HepG2 (cell line): ENCODE results near the gene COL4A2. TPM values are rescaled to one million over a fixed set of nuclear protein-coding genes. Genes with fewer than 3 reads are reported as not detected.

ENCODE experiments used
- ERF ChIP-seq: IDR thresholded peaks from 2 replicates; pipeline ENCODE4 v1.6.1; 2018; ENCODE audit warnings: missing biosample characterization, missing genetic modification reagents
- JUNB ChIP-seq: sonication (generic); formaldehyde crosslinking; IDR thresholded peaks from 2 replicates; pipeline ENCODE4 v1.8.0; 2022; ENCODE audit warnings: missing genetic modification reagents, mild to moderate bottlenecking, borderline replicate concordance
- RBM22 ChIP-seq: fragments of 200-400 bp; formaldehyde crosslinking; optimal IDR thresholded peaks from 2 replicates; pipeline ENCODE3; 2017; ENCODE audit warnings: mild to moderate bottlenecking, low read length, moderate library complexity
- ZBTB21 ChIP-seq: sonication (generic); formaldehyde crosslinking; IDR thresholded peaks from 2 replicates; pipeline ENCODE4 v1.4.0; 2020; ENCODE audit warnings: missing genetic modification reagents
- ZBTB3 ChIP-seq: sonication (generic); formaldehyde crosslinking; IDR thresholded peaks from 2 replicates; pipeline ENCODE4 v1.4.0; 2020; ENCODE audit warnings: low read depth, mild to moderate bottlenecking, moderate library complexity, missing genetic modification reagents, borderline replicate concordance
- ZNF205 ChIP-seq: IDR thresholded peaks from 2 replicates; pipeline ENCODE4 v1.6.1; 2018; ENCODE audit warnings: missing biosample characterization, missing genetic modification reagents
- ZNF772 ChIP-seq: sonication (generic); formaldehyde crosslinking; IDR thresholded peaks from 2 replicates; pipeline ENCODE4 v1.5.0; 2020; ENCODE audit warnings: mild to moderate bottlenecking, missing genetic modification reagents
- polyA plus RNA-seq, 8 experiments: library from polyadenylated mRNA; depleted of rRNA in 3 of 8; stranded (reverse) in 7 of 8; unstranded in 1 of 8; fragments of >200 nt; fragmentation: Illumina TruSeq in 4 of 8; extraction: Trizol in 4 of 8; gene quantifications; 2 replicates each; pipeline versions ENCODE4 v1.2.1 to v1.2.3, GENCODE V29; 2011 to 2016; ENCODE audit warnings: low read depth in 4 of 8, missing spikeins in 1 of 8, mixed read lengths in 1 of 8; ENCODE audit not compliant: insufficient read depth in 1 of 8
- total RNA-seq, 5 experiments: library from RNA; depleted of rRNA; stranded (reverse); fragments of >200 nt; fragmentation: Illumina TruSeq; extraction: Trizol; gene quantifications; 2 replicates each; pipeline ENCODE4 v1.2.3, GENCODE V29; 2016; ENCODE audit warnings: low read depth in 1 of 5
- TF ChIP-seq, protein P1 (sequence below): sonication (generic); formaldehyde crosslinking; IDR thresholded peaks from 2 replicates; pipeline ENCODE4 v1.8.1; 2023; ENCODE audit warnings: missing genetic modification reagents, inconsistent platforms, borderline replicate concordance
- TF ChIP-seq, protein P2 (sequence below): sonication (generic); formaldehyde crosslinking; IDR thresholded peaks from 2 replicates; pipeline ENCODE4 v1.4.0; 2020; ENCODE audit warnings: low read depth, missing genetic modification reagents
- TF ChIP-seq, protein P3 (sequence below): sonication (generic); formaldehyde crosslinking; IDR thresholded peaks from 2 replicates; pipeline ENCODE4 v1.8.1; 2023; ENCODE audit warnings: mild to moderate bottlenecking, missing genetic modification reagents
- TF ChIP-seq, protein P4 (sequence below): sonication (generic); formaldehyde crosslinking; IDR thresholded peaks from 2 replicates; pipeline ENCODE4 v1.4.0; 2020; ENCODE audit warnings: mild to moderate bottlenecking, missing genetic modification reagents

COL4A2 gene
- total and polyA plus RNA-seq, 2 of the 13 experiments (the other 11 are each of a cell fraction or from before 2014, with no cell fraction given), result 0.22 to 1.9 TPM

DNA sequence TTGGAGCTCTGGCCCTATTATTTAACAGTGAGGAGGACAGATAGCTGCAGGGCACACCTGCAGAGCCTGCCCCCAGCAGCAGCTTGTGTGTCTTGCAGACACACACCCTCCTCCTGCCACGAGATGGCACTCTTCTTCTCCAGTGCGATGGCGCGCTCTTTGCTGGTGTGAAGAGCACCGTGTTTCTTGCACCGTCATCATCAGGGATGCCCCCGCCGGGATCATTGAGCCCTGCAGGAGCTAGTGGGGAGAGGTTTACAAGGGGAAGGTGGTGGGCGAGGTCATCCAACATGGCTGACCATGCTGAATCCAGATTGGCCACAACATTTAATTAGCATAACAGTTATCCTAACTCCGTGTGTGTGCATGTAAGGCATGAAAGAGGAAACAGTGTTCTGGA, 148.9 kb downstream of the COL4A2 start (continued):
- TF ChIP-seq, protein P1, sequence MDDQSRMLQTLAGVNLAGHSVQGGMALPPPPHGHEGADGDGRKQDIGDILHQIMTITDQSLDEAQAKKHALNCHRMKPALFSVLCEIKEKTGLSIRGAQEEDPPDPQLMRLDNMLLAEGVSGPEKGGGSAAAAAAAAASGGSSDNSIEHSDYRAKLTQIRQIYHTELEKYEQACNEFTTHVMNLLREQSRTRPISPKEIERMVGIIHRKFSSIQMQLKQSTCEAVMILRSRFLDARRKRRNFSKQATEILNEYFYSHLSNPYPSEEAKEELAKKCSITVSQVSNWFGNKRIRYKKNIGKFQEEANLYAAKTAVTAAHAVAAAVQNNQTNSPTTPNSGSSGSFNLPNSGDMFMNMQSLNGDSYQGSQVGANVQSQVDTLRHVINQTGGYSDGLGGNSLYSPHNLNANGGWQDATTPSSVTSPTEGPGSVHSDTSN (CRISPR knock-in tag), result no peak
- TF ChIP-seq ERF (CRISPR knock-in tag) (peak; percentile 63; the same call in 1 of the 2 replicates), ZNF772 (CRISPR knock-in tag) (no peak), ZNF205 (CRISPR knock-in tag) (0 out of 2 replicates have a peak, but pooled peaks have one; percentile 52), JUNB (CRISPR knock-in tag) (no peak), ZBTB3 (CRISPR knock-in tag) (no peak), ZBTB21 (CRISPR knock-in tag) (no peak), RBM22 (no peak)
- TF ChIP-seq, protein P2, sequence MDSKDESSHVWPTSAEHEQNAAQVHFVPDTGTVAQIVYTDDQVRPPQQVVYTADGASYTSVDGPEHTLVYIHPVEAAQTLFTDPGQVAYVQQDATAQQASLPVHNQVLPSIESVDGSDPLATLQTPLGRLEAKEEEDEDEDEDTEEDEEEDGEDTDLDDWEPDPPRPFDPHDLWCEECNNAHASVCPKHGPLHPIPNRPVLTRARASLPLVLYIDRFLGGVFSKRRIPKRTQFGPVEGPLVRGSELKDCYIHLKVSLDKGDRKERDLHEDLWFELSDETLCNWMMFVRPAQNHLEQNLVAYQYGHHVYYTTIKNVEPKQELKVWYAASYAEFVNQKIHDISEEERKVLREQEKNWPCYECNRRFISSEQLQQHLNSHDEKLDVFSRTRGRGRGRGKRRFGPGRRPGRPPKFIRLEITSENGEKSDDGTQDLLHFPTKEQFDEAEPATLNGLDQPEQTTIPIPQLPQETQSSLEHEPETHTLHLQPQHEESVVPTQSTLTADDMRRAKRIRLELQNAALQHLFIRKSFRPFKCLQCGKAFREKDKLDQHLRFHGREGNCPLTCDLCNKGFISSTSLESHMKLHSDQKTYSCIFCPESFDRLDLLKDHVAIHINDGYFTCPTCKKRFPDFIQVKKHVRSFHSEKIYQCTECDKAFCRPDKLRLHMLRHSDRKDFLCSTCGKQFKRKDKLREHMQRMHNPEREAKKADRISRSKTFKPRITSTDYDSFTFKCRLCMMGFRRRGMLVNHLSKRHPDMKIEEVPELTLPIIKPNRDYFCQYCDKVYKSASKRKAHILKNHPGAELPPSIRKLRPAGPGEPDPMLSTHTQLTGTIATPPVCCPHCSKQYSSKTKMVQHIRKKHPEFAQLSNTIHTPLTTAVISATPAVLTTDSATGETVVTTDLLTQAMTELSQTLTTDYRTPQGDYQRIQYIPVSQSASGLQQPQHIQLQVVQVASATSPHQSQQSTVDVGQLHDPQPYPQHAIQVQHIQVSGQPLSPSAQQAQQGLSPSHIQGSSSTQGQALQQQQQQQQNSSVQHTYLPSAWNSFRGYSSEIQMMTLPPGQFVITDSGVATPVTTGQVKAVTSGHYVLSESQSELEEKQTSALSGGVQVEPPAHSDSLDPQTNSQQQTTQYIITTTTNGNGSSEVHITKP, result no peak
- TF ChIP-seq, protein P3, sequence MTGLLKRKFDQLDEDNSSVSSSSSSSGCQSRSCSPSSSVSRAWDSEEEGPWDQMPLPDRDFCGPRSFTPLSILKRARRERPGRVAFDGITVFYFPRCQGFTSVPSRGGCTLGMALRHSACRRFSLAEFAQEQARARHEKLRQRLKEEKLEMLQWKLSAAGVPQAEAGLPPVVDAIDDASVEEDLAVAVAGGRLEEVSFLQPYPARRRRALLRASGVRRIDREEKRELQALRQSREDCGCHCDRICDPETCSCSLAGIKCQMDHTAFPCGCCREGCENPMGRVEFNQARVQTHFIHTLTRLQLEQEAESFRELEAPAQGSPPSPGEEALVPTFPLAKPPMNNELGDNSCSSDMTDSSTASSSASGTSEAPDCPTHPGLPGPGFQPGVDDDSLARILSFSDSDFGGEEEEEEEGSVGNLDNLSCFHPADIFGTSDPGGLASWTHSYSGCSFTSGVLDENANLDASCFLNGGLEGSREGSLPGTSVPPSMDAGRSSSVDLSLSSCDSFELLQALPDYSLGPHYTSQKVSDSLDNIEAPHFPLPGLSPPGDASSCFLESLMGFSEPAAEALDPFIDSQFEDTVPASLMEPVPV (CRISPR knock-in tag), result no peak
- TF ChIP-seq, protein P4, sequence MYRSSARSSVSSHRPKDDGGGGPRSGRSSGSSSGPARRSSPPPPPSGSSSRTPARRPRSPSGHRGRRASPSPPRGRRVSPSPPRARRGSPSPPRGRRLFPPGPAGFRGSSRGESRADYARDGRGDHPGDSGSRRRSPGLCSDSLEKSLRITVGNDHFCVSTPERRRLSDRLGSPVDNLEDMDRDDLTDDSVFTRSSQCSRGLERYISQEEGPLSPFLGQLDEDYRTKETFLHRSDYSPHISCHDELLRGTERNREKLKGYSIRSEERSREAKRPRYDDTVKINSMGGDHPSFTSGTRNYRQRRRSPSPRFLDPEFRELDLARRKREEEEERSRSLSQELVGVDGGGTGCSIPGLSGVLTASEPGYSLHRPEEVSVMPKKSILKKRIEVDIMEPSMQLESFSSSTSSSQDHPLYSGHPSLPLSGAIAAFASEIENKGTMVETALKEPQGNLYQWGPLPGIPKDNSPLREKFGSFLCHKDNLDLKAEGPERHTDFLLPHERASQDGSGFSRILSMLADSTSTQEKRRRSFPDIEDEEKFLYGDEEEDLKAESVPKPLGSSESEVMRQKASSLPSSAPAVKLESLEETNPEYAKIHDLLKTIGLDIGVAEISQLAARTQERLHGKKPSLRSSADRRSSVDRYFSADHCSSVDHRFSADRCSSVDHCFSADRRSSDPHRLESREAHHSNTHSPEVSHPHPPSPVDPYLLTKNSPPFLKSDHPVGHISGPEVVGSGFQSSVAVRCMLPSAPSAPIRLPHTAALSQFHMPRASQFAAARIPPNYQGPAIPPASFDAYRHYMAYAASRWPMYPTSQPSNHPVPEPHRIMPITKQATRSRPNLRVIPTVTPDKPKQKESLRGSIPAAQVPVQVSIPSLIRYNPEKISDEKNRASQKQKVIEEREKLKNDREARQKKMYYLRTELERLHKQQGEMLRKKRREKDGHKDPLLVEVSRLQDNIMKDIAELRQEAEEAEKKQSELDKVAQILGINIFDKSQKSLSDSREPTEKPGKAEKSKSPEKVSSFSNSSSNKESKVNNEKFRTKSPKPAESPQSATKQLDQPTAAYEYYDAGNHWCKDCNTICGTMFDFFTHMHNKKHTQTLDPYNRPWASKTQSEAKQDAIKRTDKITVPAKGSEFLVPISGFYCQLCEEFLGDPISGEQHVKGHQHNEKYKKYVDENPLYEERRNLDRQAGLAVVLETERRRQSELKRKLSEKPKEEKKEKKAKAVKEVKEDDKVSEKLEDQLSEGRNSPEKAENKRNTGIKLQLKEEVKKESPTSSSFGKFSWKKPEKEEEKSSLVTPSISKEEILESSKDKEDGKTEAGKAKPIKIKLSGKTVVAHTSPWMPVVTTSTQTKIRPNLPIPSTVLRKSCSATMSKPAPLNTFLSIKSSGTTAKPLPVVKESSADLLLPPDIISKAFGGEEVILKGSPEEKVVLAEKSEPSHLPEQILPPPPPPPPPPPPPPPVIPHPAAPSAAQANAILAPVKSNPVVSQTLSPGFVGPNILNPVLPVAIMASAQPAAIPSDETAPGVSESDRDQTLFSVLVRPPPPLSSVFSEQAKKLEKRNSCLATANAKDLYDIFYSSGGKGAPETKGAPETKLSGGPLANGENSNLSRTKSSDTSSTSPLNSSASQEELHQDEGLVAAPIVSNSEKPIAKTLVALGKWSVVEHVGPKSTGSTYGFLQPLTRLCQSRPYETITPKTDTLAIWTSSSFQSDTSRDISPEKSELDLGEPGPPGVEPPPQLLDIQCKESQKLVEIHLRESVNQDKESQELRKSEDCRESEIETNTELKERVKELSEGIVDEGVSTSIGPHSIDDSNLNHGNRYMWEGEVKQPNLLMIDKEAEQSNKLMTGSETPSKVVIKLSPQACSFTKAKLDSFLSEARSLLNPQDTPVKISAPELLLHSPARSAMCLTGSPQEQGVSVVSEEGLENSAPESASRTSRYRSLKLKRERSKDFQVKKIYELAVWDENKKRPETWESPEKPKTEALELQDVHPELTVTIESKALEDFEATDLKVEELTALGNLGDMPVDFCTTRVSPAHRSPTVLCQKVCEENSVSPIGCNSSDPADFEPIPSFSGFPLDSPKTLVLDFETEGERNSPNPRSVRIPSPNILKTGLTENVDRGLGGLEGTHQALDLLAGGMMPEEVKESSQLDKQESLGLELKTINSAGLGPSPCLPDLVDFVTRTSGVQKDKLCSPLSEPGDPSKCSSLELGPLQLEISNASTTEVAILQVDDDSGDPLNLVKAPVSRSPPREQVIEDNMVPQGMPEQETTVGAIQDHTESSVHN (CRISPR knock-in tag), result no peak
